ENCODE measurements around the gene RTKN2. TPM values are rescaled to one million over a fixed set of nuclear protein-coding genes. Genes with fewer than 3 reads are reported as not detected.
A peak's percentile ranks its signal among the peaks of the same experiment; 100 is the strongest.
"Not testable (repeated sequence)": the region's sequence is repeated elsewhere in the genome, so short reads cannot be mapped to it uniquely, and the experiment has no call there.

Gene RTKN2
- polyA plus RNA-seq, 12 donors = 3.2 to 7.8 (median 4.8) TPM; not detected in 1

DNA sequence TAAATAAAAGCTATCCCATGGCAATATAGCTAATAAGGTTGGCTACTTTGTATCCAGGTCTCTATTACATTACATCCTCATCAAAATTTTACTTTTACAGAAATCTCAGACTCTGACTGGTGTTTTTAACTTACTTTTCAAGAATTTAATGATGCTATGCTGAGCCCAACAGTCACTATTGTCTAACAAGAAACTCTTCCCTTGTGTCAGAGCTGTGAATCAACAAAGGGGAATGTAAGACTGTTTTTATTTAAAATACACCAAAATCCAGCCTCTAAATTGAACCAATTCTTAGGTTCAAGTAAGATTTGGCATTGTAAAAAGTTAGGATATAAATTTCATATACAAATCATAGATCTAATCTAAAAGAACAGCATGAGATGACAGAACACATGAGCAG is 7.0 kb downstream of the RTKN2 start:
- DNase-seq = no peak

GRCh38 chr10:62259998-62260397 is 8.6 kb downstream of the RTKN2 start:
- no peak for DNase-seq

DNA sequence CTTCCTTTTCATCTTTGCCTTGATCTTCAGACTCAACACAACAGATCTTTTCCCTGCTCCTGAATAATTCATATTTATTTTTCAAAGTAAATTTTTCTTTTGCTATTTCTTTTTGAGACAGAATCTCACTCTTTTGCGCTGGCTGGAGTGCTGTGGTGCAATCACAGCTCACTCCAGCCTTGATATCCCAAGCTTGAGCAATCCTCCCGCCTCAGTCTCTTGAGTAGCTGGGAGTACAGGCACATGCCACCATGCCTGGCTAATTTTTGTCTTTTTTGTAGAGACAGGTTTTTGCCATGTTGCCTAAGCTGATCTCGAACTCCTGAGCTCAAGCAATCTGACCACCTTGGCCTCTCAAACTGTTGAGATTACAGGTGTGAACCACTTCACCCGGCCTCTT is 9.2 kb downstream of the RTKN2 start:
- no peak for DNase-seq

- DNase-seq = no peak
Measured at GRCh38 chr10:62258926-62259325, 9.7 kb downstream of the RTKN2 start.

DNA sequence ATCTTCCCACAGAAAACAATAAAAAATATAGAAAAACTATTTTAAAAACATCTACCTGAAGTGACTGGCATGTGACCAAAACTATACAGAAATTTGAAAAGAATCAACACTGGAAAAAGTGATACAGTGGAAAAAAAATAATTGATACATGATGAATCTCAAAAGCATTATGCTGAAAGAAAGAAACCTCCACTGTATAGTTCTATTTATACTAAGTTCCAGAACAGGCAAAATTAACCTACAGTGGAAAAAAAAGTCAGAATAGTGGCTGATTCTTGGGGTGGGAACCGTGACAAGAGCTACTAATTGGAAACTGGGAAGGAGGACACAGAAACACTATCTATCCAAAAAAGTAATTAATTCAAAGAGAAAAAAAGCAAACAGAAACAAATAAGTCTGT is 14.9 kb downstream of the RTKN2 start:
- DNase-seq = no peak

GRCh38 chr10:62252051-62252450 is 16.6 kb downstream of the RTKN2 start:
- no peak for DNase-seq

GRCh38 chr10:62250594-62251198 is 17.9 kb downstream of the RTKN2 start:
- DNase-seq = no peak

DNA sequence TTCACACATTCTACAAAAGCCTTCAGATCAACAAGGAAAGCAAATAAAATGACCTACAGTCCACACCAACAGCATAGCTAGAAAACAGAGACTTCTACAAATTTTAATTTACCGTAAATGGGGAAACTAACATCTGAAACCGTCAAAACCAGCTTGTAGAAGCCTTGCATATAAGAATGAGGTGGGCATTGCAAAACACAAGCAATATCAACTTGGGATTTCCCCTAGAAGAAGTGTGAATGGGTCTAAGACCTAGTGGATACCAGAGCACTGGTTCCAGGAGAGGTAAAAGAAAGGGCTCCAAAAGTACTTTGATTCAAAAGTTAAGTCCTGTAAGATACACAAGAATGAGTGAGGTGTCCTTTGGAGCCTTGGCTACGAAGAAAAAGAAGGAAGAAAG is 18.7 kb downstream of the RTKN2 start:
- DNase-seq = no peak

DNA sequence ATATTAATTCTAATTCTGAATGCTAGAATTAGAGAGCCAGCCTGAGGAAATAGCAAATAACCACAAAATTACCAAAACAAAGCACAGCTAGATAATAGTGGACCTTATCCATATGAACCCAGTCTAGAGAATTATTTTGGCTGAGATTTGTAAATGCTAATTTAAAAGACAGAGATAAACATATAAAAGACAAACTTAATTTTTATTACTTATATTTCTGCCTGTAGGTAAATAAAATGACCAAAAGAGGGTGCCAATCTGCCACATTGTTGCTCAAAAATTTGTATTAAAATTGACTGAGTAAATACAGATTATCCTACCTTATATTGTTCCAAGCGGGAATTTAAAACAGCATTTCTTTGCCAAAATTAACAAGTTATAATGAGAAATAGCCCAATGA is 20.2 kb downstream of the RTKN2 start:
- no peak for DNase-seq

- DNase-seq = peak; percentile 75
Measured at GRCh38 chr10:62244785-62245467, 23.7 kb downstream of the RTKN2 start.

DNA sequence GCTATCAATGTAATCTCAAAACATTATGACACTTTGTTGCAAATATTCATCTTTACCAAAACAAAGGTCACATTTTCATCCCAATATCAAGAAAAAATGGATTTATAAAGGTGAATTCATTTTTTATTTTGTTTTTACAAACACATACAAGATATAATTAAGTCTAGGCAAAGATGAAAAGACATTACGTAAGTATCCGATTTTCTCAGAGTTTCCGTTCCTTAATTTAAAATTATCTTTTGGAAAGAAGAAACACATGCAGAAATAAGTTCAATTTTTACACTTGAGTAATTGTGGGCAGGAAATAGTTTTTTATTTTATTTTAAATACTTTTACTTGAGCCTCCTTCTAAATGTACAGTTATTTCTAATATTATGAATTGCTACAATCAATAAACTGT is 24.6 kb downstream of the RTKN2 start:
- DNase-seq = no peak

GRCh38 chr10:62243647-62243997 is 25.0 kb downstream of the RTKN2 start:
- DNase-seq = no peak

- DNase-seq = peak; percentile 56
Measured at GRCh38 chr10:62242965-62243646, 25.5 kb downstream of the RTKN2 start.

DNA sequence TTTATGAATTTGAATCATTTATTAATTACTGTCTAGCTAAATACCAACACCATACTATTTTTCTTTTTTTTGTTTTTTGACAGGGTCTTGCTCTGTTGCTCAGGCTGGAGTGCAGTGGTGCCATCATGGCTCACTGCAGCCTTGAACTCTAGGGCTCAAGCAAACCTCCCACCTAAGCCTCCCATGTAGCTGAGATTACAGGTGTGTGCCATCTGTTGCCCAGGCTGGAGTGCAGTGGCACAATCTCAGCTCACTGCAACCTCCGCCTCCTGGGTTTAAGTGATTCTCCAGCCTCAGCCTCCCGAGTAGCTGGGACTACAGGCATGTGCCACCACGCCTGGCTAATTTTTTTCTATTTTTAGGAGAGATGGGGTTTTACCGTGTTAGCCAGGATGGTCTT is 27.1 kb downstream of the RTKN2 start:
- DNase-seq = not testable (repeated sequence)

DNA sequence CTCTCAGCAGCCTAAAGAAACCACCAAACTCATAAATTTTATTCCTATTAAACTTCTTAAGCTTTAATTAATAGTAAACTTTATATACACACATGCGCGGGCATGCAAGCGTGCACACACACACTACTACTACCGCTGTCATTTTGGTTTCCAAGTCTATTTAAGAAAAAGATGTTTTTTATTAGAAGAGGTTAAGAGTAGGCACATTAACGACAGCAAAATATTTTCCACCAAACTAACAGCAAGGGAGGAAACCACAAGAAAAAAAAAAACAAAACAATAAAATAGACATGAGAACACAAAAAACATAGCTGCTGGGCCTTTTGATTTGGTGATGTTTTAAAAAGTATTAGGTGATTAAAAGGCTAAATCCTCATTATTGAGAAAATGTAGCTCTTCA is 28.6 kb downstream of the RTKN2 start:
- DNase-seq = no peak

- no peak for DNase-seq
Measured at GRCh38 chr10:62238880-62239279, 29.8 kb downstream of the RTKN2 start.

- peak; percentile 45 for DNase-seq
Measured at GRCh38 chr10:62237966-62238365, 30.7 kb downstream of the RTKN2 start.

DNA sequence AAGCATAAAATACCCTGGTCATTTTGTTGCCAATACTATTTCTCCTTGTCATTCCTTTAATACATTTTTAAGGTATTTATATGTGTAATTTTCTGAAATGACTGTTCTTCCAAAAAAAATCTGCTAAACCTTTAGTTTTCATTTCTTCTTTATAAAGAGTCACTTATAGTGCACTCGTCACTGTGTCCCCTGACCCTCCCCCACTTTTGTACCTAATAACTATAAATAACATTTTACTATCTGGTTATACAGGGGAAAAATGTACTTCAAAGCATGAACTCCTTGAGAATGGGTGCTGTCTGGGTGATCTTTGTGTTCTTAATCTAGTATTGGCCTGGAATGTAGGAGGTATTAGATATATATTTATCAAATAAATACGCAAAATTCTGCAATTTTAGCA is 31.1 kb downstream of the RTKN2 start:
- no peak for DNase-seq

GRCh38 chr10:62234077-62234605 is 34.5 kb downstream of the RTKN2 start:
- DNase-seq = no peak

DNA sequence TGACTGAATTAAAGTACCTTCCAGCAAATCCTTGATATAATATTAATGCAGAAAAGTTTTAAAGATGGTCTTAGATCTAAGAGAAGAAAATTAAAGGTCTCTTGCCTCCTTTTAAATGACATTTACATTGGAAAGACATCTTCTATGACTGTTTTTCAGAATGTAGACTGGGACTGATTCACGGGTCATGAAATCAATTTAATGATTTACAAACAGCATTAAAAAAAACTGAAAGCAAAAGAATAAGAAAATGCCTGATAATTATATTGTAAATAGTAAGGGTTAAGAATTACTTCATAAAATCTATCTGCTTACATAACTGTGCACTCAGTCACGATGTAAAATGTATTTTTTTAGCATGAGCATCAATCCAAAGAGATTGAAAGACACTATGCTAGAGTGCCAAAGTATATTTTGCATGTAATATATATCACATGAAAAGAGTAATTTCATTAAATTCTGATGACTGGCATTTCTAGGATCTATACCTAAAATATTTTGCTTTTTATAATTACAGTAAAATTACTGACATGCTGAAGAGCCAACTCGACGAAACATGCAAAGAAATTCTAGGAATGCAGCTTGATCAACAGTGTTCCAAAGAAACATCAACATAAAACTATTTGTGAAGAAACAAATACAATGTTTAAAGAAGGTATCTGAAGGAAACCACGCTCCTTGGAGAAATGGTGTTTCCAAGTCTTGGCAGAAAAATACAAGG is 35.1 kb downstream of the RTKN2 start:
- DNase-seq = no peak

- no peak for DNase-seq
Measured at GRCh38 chr10:62231805-62232204, 36.8 kb downstream of the RTKN2 start.

DNA sequence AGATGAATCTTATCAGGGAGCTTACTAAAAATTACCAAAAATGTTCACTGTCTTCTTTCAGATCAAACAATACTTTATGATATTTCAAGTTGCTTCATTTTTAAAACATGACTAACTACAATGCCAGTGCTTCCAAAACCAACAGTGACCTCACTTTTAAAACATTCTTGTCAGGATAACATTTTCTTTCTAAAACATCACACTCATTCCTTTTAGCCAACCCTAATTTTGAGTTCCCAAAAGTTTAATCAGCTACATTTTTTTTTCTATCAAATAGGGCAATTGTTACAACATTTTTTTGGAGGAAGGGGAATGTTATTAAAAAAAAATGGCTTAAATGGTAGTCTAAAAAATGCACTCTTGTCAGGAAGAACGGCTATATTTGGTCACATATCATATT is 37.3 kb downstream of the RTKN2 start:
- peak; percentile 35 for DNase-seq
